HG02938 (cell line): ENCODE data around the gene GLP1R.
"Not testable (repeated sequence)": the region's sequence is repeated elsewhere in the genome, so short reads cannot be mapped to it uniquely, and the experiment has no call there.

Experiments
- ATAC-seq: cut with Tn5 transposase; IDR thresholded peaks from one replicate; pipeline ENCODE4 v1.9.1; 2021; ENCODE audit warnings: mild to moderate bottlenecking, moderate library complexity; ENCODE audit not compliant: unreplicated experiment

GLP1R gene

GRCh38 chr6:39114704-39115599, 66.4 kb downstream of the GLP1R start, which contains the start of gene SAYSD1:
Gene SAYSD1 (minus strand): TSS chr6:39115186. CDS start chr6:39115089, 97 bp downstream.
- peak; percentile 90 for ATAC-seq

GRCh38 chr6:39118921-39119320, 70.3 kb downstream of the GLP1R start:
- no peak for ATAC-seq

- no peak for ATAC-seq
Measured at GRCh38 chr6:39124114-39124513, 75.5 kb downstream of the GLP1R start.

GRCh38 chr6:39128106-39128505, 79.5 kb downstream of the GLP1R start:
- ATAC-seq, result no peak

GRCh38 chr6:39128832-39129231, 80.3 kb downstream of the GLP1R start:
- no peak for ATAC-seq

- ATAC-seq, result no peak
Measured at GRCh38 chr6:39130691-39131090, 82.1 kb downstream of the GLP1R start.

- ATAC-seq, result not testable (repeated sequence)
Measured at GRCh38 chr6:39134761-39135160, 86.2 kb downstream of the GLP1R start.

GRCh38 chr6:39136207-39136606, 87.6 kb downstream of the GLP1R start:
- ATAC-seq, result not testable (repeated sequence)

GRCh38 chr6:39137245-39137644, 88.7 kb downstream of the GLP1R start:
- no peak for ATAC-seq
